ENCODE results near the gene RAB21. TPM values are rescaled to one million over a fixed set of nuclear protein-coding genes. Genes with fewer than 3 reads are reported as not detected.
A peak's percentile ranks its signal among the peaks of the same experiment; 100 is the strongest.

RAB21 gene
- total and polyA plus RNA-seq, 2 donors (not counting 1 experiment from before 2014, with no cell fraction given), result 11.4 to 27.4 TPM

- TF ChIP-seq EZH2 (IDR thresholded peaks at IDR 0.05; ENCODE audit: low read length, missing control alignments) (no peak), CTCF (conservative IDR thresholded peaks at IDR 0.05 in 1 of 2, IDR thresholded peaks at IDR 0.05 in 1 of 2; ENCODE audit: low read depth in 1 of 2, low read length in 2 of 2) (no peak)
- no peaks in the 10 kb centered on the region for H3K4me1 ChIP-seq (ENCODE audit: control insufficient read depth, extremely low read depth, insufficient read depth, low read length)
- H3K4me2 ChIP-seq (ENCODE audit: extremely low read depth, insufficient read depth, low read length), result no peak overlapping the region
- no peaks in the 10 kb centered on the region for H3K36me3 ChIP-seq (ENCODE audit: control insufficient read depth, insufficient read depth, low read length)
- H4K20me1 ChIP-seq (ENCODE audit: control insufficient read depth, extremely low read depth, insufficient read depth, low read length), result no peaks in the 10 kb centered on the region
- DNase-seq (ENCODE audit: low read depth in 2 of 2), result no peak
- H3K79me2 ChIP-seq (ENCODE audit: control insufficient read depth, insufficient read depth, low read length), result no peaks in the 10 kb centered on the region
- H3K27ac ChIP-seq (ENCODE audit: insufficient read depth, low read length), result no peak overlapping the region
- no peak overlapping the region for H3K9ac ChIP-seq (ENCODE audit: insufficient read depth, low read length)
- no peak overlapping the region for H3K4me3 ChIP-seq (replicated peaks in 1 of 4; ENCODE audit: control extremely low read depth in 1 of 4, insufficient read depth in 1 of 4, low read depth in 3 of 4, low read length in 4 of 4)
- no peaks in the 10 kb centered on the region for H3K27me3 ChIP-seq (ENCODE audit: control insufficient read depth, insufficient read depth, low read length)
- H3K9me3 ChIP-seq (ENCODE audit: control insufficient read depth, insufficient read depth, low read depth, low read length), result no peaks in the 10 kb centered on the region
- no peak overlapping the region for H2AFZ ChIP-seq (ENCODE audit: low read length)
Observed at GRCh38 chr12:71727958-71728357, 26.7 kb upstream of the RAB21 start.

- Histone ChIP-seq H3K4me3 (replicated peaks in 1 of 4; ENCODE audit: control extremely low read depth in 1 of 4, insufficient read depth in 1 of 4, low read depth in 3 of 4, low read length in 4 of 4) (no peak overlapping the region), H3K36me3 (ENCODE audit: control insufficient read depth, insufficient read depth, low read length) (no peaks in the 10 kb centered on the region), H3K4me2 (ENCODE audit: extremely low read depth, insufficient read depth, low read length) (no peak overlapping the region), H3K9me3 (ENCODE audit: control insufficient read depth, insufficient read depth, low read depth, low read length) (no peaks in the 10 kb centered on the region), H3K9ac (ENCODE audit: insufficient read depth, low read length) (no peak overlapping the region), H2AFZ (ENCODE audit: low read length) (no peak overlapping the region), H3K27me3 (ENCODE audit: control insufficient read depth, insufficient read depth, low read length) (no peaks in the 10 kb centered on the region), H4K20me1 (ENCODE audit: control insufficient read depth, extremely low read depth, insufficient read depth, low read length) (no peaks in the 10 kb centered on the region), H3K79me2 (ENCODE audit: control insufficient read depth, insufficient read depth, low read length) (no peaks in the 10 kb centered on the region), H3K27ac (ENCODE audit: insufficient read depth, low read length) (no peak overlapping the region), H3K4me1 (ENCODE audit: control insufficient read depth, extremely low read depth, insufficient read depth, low read length) (no peaks in the 10 kb centered on the region)
- no peak for TF ChIP-seq CTCF (conservative IDR thresholded peaks at IDR 0.05 in 1 of 2, IDR thresholded peaks at IDR 0.05 in 1 of 2; ENCODE audit: low read depth in 1 of 2, low read length in 2 of 2)
- TF ChIP-seq EZH2 (IDR thresholded peaks at IDR 0.05; ENCODE audit: low read length, missing control alignments), result no peak
- DNase-seq (ENCODE audit: low read depth in 2 of 2), result peak in 1 of 2 donors; percentile 66
Observed at GRCh38 chr12:71730936-71731335, 23.7 kb upstream of the RAB21 start.

- Histone ChIP-seq H4K20me1 (ENCODE audit: control insufficient read depth, extremely low read depth, insufficient read depth, low read length) (no peaks in the 10 kb centered on the region), H3K27ac (ENCODE audit: insufficient read depth, low read length) (no peak overlapping the region), H3K4me3 (replicated peaks in 1 of 4; ENCODE audit: control extremely low read depth in 1 of 4, insufficient read depth in 1 of 4, low read depth in 3 of 4, low read length in 4 of 4) (no peak overlapping the region), H3K79me2 (ENCODE audit: control insufficient read depth, insufficient read depth, low read length) (no peaks in the 10 kb centered on the region), H3K4me1 (ENCODE audit: control insufficient read depth, extremely low read depth, insufficient read depth, low read length) (no peaks in the 10 kb centered on the region), H3K9ac (ENCODE audit: insufficient read depth, low read length) (no peak overlapping the region), H3K4me2 (ENCODE audit: extremely low read depth, insufficient read depth, low read length) (no peak overlapping the region), H2AFZ (ENCODE audit: low read length) (peak overlapping the region; percentile 14), H3K36me3 (ENCODE audit: control insufficient read depth, insufficient read depth, low read length) (no peaks in the 10 kb centered on the region), H3K27me3 (ENCODE audit: control insufficient read depth, insufficient read depth, low read length) (no peaks in the 10 kb centered on the region), H3K9me3 (ENCODE audit: control insufficient read depth, insufficient read depth, low read depth, low read length) (no peaks in the 10 kb centered on the region)
- peak; percentile 15 to 93 for DNase-seq (ENCODE audit: low read depth in 2 of 2)
- TF ChIP-seq CTCF (conservative IDR thresholded peaks at IDR 0.05 in 1 of 2, IDR thresholded peaks at IDR 0.05 in 1 of 2; ENCODE audit: low read depth in 1 of 2, low read length in 2 of 2) (no peak), EZH2 (IDR thresholded peaks at IDR 0.05; ENCODE audit: low read length, missing control alignments) (no peak)
Observed at GRCh38 chr12:71731439-71732356, 23.0 kb upstream of the RAB21 start.

Data from fibroblast of lung (primary cell).